ENCODE results near the gene PRR35. TPM values are rescaled to one million over a fixed set of nuclear protein-coding genes. Genes with fewer than 3 reads are reported as not detected.

The PRR35 gene
- total RNA-seq, 1 experiment from 2014 or later: not detected

DNA sequence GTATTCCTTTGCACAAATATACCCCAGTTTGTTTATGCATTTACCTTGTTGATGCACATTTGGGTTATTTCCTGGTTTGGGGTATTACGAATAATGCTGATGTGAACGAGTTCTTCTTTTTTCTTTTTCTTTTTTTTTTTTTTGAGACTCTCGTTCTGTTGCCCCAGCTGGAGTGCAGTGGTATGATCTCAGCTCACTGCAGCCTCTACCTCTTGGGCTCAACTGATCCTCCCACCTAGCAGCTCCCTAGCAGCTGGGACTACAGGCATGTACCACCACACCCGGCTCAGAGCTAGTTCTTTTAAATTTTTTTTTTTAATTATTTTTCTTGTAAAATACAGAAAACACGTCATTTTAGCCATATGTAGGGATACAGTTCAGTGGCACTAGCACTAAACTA, 43.7 kb downstream of the PRR35 start:
- H3K27ac ChIP-seq (ENCODE audit: low read length): no peak overlapping the region

DNA sequence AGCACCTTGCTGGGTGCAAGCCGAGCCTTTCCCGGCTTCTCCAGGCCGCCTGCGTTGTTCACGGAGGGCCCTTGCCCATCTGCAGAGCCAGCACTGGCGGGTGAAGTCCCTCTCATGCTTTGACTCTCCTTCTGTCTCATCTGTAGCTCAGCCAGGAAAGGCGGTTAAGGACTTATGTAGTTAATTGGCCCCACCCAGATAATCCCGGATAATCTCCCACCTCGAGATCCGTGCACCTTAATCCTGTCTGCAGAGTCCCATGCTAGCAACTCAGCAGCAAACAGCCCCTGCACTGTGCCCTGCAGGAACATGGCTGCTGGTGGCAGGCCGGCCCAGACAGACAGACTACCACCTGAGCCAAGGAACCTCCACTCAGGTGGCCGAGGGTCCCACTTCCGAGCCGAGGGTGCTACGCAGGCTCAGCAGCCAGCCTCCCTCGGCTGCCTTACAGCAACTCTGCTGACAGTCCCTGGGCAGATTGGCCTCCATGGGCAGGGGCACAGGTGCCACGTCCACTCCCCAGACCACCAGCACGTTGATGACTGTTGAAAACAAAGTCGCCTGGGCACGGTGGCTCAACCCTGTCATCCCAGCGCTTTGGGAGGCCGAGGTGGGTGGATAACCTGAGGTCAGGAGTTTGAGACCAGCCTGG, 46.6 kb downstream of the PRR35 start:
- ChIA-PET CTCF (no interaction called here), POLR2A (ENCODE audit: unreplicated experiment) (no interaction called here)
- H3K27me3 ChIP-seq (ENCODE audit: low read length): no peaks in the 10 kb centered on the region
- H3K4me1 ChIP-seq (ENCODE audit: insufficient read depth, low read length): no peaks in the 10 kb centered on the region
- no peaks in the 10 kb centered on the region for H3K9me2 ChIP-seq (replicated peaks; ENCODE audit: low read length)
- H3K9ac ChIP-seq (ENCODE audit: low read length): no peak overlapping the region
- H3K36me3 ChIP-seq (ENCODE audit: low read depth, low read length): no peaks in the 10 kb centered on the region
- H4K20me1 ChIP-seq (ENCODE audit: low read length): no peaks in the 10 kb centered on the region
- ATAC-seq (no peak), DNase-seq (no peak)
- no peak overlapping the region for H3K4me3 ChIP-seq (ENCODE audit: low read length)
- peaks cover 15% of the 10 kb centered on the region; the same call in 1 of the 2 replicates for H3K79me2 ChIP-seq (ENCODE audit: low read length)
- TF ChIP-seq EZH2phosphoT487 (IDR thresholded peaks at IDR 0.05; ENCODE audit: borderline replicate concordance, low read length) (no peak), EZH2 (IDR thresholded peaks at IDR 0.05; ENCODE audit: low read length, unreplicated experiment) (no peak)
- TF ChIP-seq, protein P1, sequence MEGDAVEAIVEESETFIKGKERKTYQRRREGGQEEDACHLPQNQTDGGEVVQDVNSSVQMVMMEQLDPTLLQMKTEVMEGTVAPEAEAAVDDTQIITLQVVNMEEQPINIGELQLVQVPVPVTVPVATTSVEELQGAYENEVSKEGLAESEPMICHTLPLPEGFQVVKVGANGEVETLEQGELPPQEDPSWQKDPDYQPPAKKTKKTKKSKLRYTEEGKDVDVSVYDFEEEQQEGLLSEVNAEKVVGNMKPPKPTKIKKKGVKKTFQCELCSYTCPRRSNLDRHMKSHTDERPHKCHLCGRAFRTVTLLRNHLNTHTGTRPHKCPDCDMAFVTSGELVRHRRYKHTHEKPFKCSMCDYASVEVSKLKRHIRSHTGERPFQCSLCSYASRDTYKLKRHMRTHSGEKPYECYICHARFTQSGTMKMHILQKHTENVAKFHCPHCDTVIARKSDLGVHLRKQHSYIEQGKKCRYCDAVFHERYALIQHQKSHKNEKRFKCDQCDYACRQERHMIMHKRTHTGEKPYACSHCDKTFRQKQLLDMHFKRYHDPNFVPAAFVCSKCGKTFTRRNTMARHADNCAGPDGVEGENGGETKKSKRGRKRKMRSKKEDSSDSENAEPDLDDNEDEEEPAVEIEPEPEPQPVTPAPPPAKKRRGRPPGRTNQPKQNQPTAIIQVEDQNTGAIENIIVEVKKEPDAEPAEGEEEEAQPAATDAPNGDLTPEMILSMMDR (conservative IDR thresholded peaks at IDR 0.05; ENCODE audit: low read depth, low read length): no peak
- no peak overlapping the region for H3K4me2 ChIP-seq (ENCODE audit: low read length)
- no peaks in the 10 kb centered on the region for H3F3A ChIP-seq (ENCODE audit: low read length, unreplicated experiment)
- intact Hi-C loops (cut with micrococcal nuclease): no loop called here
- no TSS peak for BruUV-seq (replicated peaks)
- H2AFZ ChIP-seq (ENCODE audit: low read length): no peak overlapping the region
- no peaks in the 10 kb centered on the region for H3K9me3 ChIP-seq (ENCODE audit: low read length)
- H3K27ac ChIP-seq (ENCODE audit: low read length): no peak overlapping the region

More for the DNA sequence above, 43.7 kb downstream of the PRR35 start:
- ChIA-PET POLR2A (ENCODE audit: unreplicated experiment) (no interaction called here), CTCF (no interaction called here)
- ATAC-seq: no peak
- H4K20me1 ChIP-seq (ENCODE audit: low read length): no peaks in the 10 kb centered on the region
- no peaks in the 10 kb centered on the region for H3K36me3 ChIP-seq (ENCODE audit: low read depth, low read length)
- H3K4me3 ChIP-seq (ENCODE audit: low read length): no peak overlapping the region
- H3K79me2 ChIP-seq (ENCODE audit: low read length): peaks cover 15% of the 10 kb centered on the region; the same call in 1 of the 2 replicates
- H3K9me3 ChIP-seq (ENCODE audit: low read length): no peaks in the 10 kb centered on the region
- no peak overlapping the region for H3K4me2 ChIP-seq (ENCODE audit: low read length)
- no peaks in the 10 kb centered on the region for H3K27me3 ChIP-seq (ENCODE audit: low read length)
- no peak for DNase-seq
- H3K9ac ChIP-seq (ENCODE audit: low read length): no peak overlapping the region
- no peaks in the 10 kb centered on the region for H3K4me1 ChIP-seq (ENCODE audit: insufficient read depth, low read length)
- H3F3A ChIP-seq (ENCODE audit: low read length, unreplicated experiment): no peaks in the 10 kb centered on the region
- no peaks in the 10 kb centered on the region for H3K9me2 ChIP-seq (replicated peaks; ENCODE audit: low read length)
- intact Hi-C loops (cut with micrococcal nuclease): no loop called here
- no peak overlapping the region for H2AFZ ChIP-seq (ENCODE audit: low read length)
- TF ChIP-seq EZH2phosphoT487 (IDR thresholded peaks at IDR 0.05; ENCODE audit: borderline replicate concordance, low read length): no peak
- TF ChIP-seq, protein P1 (conservative IDR thresholded peaks at IDR 0.05; ENCODE audit: low read depth, low read length): no peak
- TF ChIP-seq EZH2 (IDR thresholded peaks at IDR 0.05; ENCODE audit: low read length, unreplicated experiment): no peak
- BruUV-seq (replicated peaks): no TSS peak

DNA sequence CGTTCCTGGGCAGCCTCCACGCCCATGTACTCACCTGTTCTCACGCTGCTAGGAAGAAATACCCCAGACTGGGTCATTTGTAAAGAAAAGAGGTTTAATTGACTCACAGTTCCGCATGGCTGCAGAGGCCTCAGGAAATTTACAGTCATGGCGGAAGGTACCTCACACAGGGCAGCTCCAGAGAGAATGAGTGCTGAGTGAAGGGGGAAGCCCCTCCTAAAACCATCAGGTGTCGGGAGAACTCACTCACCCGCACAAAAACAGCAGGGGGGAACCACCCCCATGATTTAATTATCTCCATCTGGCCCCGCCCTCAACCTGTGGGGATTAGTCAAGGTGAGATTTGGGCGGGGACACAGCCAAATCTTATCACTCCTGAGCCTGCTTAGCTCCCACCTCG, 47.8 kb downstream of the PRR35 start:
- intact Hi-C loops (cut with micrococcal nuclease): no loop called here
- no peak overlapping the region for H3K27ac ChIP-seq (ENCODE audit: low read length)
- no peaks in the 10 kb centered on the region for H3K4me1 ChIP-seq (ENCODE audit: insufficient read depth, low read length)
- no peaks in the 10 kb centered on the region for H3K27me3 ChIP-seq (ENCODE audit: low read length)
- no peak overlapping the region for H3K9ac ChIP-seq (ENCODE audit: low read length)
- DNase-seq: no peak
- no peak overlapping the region for H3K4me2 ChIP-seq (ENCODE audit: low read length)
- H4K20me1 ChIP-seq (ENCODE audit: low read length): no peaks in the 10 kb centered on the region
- peaks cover 15% of the 10 kb centered on the region; the same call in 1 of the 2 replicates for H3K79me2 ChIP-seq (ENCODE audit: low read length)
- POLR2A ChIA-PET (ENCODE audit: unreplicated experiment): no interaction called here
- BruUV-seq (replicated peaks): no TSS peak
- H3F3A ChIP-seq (ENCODE audit: low read length, unreplicated experiment): no peaks in the 10 kb centered on the region
- H3K4me3 ChIP-seq (ENCODE audit: low read length): no peak overlapping the region
- no peaks in the 10 kb centered on the region for H3K36me3 ChIP-seq (ENCODE audit: low read depth, low read length)
- TF ChIP-seq EZH2 (IDR thresholded peaks at IDR 0.05; ENCODE audit: low read length, unreplicated experiment) (no peak), EZH2phosphoT487 (IDR thresholded peaks at IDR 0.05; ENCODE audit: borderline replicate concordance, low read length) (no peak)
- TF ChIP-seq, protein P1 (conservative IDR thresholded peaks at IDR 0.05; ENCODE audit: low read depth, low read length): no peak
- no peaks in the 10 kb centered on the region for H3K9me2 ChIP-seq (replicated peaks; ENCODE audit: low read length)
- no peak for ATAC-seq
- no peak overlapping the region for H2AFZ ChIP-seq (ENCODE audit: low read length)
- H3K9me3 ChIP-seq (ENCODE audit: low read length): no peaks in the 10 kb centered on the region
- CTCF ChIA-PET: no interaction called here
